ENCODE results near the gene ARHGDIG.
"Not testable (repeated sequence)": the region's sequence is repeated elsewhere in the genome, so short reads cannot be mapped to it uniquely, and the experiment has no call there.

Gene ARHGDIG

DNA sequence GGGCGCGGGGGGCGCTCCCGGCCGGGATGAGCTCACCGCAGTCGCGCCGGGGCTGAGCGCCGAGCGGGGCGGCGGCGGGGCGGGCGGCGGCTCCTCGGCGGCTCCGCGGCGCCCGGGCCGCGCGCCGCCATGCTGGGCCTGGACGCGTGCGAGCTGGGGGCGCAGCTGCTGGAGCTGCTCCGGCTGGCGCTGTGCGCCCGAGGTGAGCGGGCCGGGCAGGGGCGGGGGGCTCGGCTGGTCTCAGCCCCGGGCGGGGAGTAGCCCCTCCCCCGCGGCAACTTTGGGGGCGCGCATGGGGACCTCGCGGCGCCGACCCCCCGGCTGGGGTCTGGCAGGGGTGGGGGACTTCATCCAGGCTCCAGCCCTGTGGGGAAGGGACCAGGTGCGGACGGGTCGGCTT, at the start of gene ARHGDIG:
TSS of gene ARHGDIG (plus strand) at position 40 of the 400 bp plus-strand sequence. CDS start at position 130, 90 bp downstream.
- Mint-ChIP-seq H3K27ac (no peak within 1 kb of the TSS), H3K4me3 (no peak within 1 kb of the TSS), H3K27me3 (peaks cover 17% of the 10 kb centered on the region), H3K9me3 (no peaks in the 10 kb centered on the region), H3K36me3 (ENCODE audit: low read depth) (no peaks in the 10 kb centered on the region), H3K4me1 (ENCODE audit: low read depth) (peaks cover 7% of the 10 kb centered on the region)

DNA sequence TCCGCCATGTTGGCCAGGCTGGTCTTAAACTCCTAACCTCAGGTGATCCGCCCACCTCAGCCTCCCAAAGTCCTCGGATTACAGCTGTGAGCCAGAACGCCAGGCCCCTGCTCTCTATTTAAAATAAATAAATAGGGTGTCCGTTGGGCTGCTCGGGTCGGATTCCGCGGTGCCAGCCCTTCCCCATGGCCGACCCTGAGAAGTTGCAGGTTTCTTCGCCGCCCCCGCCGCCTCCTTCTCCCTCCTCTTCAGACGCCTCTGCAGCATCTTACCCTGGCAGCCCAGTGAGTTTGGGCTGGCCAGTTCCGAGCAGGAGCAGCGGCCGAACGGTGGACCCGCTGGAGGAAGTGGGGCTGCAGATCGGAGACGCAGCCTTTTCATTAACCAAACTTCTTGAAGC, 49.4 kb upstream of the ARHGDIG start:
- Mint-ChIP-seq H3K27me3 (no peaks in the 10 kb centered on the region), H3K4me1 (ENCODE audit: low read depth) (peaks cover 45% of the 10 kb centered on the region), H3K27ac (no peak overlapping the region), H3K36me3 (ENCODE audit: low read depth) (peaks cover 33% of the 10 kb centered on the region), H3K4me3 (no peak overlapping the region), H3K9me3 (no peaks in the 10 kb centered on the region)

DNA sequence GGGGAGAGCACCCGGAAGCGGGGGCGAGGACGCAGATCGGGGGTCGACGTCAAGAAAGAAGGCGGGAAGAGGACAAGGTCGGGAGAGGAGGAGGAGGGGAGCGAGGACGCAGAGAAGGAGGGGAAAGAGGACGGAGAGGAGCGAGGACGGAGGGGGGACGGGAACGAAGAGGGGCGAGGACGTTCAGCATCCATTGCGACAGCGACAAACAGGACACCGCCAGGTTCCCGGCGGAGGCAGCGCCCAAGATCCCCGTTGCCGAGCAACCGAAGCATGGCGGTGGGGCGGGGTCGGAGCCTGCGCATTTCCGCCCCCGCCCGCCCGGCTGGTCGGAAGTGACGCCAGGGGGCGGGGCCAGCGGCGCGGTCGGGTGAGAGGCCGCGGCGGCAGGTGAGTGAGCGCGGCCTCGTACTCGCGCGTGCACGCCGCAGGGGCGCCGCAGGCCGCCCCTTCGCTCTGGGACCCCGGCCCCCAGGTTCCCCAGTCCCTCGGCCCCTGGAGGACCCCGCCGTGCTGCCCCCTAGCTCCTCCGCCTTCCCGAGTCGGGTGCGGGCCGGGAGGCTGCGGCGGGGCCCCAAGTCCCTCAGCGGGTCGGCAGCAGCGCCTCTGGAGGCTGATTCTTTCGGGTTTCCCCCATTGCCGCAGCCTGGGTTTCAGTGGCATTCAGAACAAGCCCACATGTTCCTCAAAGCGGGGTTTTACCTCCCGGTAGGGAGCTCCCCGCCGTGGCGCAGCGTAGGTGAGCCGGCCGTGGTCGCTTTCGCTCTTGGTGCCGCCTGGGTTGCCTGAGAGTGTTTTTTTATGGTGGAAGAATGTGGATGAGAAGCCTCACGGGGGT, 45.7 kb upstream of the ARHGDIG start, which contains the start of gene FAM234A:
TSS of gene FAM234A (plus strand) at position 354 of the 838 bp plus-strand sequence. CDS start 19,593 bp downstream, outside the sequence.
- Mint-ChIP-seq H3K4me1 (ENCODE audit: low read depth) (peaks cover 29% of the 10 kb centered on the region), H3K4me3 (peak within 1 kb of the TSS; percentile 93), H3K27ac (peak within 1 kb of the TSS; percentile 100)

DNA sequence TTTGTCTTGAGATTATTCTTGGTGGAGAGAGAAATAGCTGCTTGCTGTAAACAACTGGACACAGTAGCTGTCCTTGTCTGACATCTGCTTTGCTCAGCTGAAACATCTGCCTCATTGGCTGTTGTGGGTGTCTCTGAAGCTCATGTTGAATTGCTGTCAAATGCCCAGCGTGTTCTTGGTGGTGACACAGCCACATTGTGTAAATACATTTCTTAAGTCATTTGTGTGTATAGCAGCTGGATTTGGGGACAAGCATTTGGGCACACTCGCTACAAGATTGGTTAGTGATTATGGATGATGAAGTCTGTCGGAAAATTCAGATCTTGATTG, 40.5 kb upstream of the ARHGDIG start:
- H3K27me3 Mint-ChIP-seq: no peaks in the 10 kb centered on the region
- no peaks in the 10 kb centered on the region for H3K9me3 Mint-ChIP-seq
- peaks cover 36% of the 10 kb centered on the region for H3K4me1 Mint-ChIP-seq (ENCODE audit: low read depth)
- H3K36me3 Mint-ChIP-seq (ENCODE audit: low read depth): peaks cover 12% of the 10 kb centered on the region
- H3K4me3 Mint-ChIP-seq: no peak overlapping the region
- peak overlapping the region; percentile 2 for H3K27ac Mint-ChIP-seq

More for the DNA sequence above, 45.7 kb upstream of the ARHGDIG start, which contains the start of gene FAM234A:
- no peaks in the 10 kb centered on the region for H3K27me3 Mint-ChIP-seq
- H3K9me3 Mint-ChIP-seq: no peaks in the 10 kb centered on the region
- H3K36me3 Mint-ChIP-seq (ENCODE audit: low read depth): peaks cover 12% of the 10 kb centered on the region

DNA sequence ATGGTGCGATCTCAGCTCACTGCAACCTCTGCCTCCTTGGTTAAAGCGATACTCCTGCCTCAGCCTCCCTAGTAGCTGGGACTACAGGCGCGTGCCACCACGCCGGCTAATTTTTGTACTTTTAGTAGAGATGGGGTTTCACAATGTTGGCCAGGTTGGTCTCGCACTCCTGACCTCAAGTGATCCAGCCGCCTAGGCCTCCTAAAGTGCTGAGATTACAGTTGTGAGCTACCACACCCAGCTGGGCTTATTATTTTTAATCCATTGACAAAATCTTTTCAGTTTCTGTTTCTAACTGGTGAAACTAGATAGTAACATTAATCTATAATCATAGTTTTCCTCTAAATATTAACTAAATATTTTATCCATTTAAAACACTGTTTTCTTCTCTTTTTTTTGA, 39.8 kb upstream of the ARHGDIG start:
- no peak overlapping the region for H3K27ac Mint-ChIP-seq
- H3K4me1 Mint-ChIP-seq (ENCODE audit: low read depth): peaks cover 29% of the 10 kb centered on the region
- peaks cover 9% of the 10 kb centered on the region for H3K36me3 Mint-ChIP-seq (ENCODE audit: low read depth)
- H3K27me3 Mint-ChIP-seq: no peaks in the 10 kb centered on the region
- H3K9me3 Mint-ChIP-seq: no peaks in the 10 kb centered on the region
- no peak overlapping the region for H3K4me3 Mint-ChIP-seq

GRCh38 chr16:242281-242680, 38.1 kb upstream of the ARHGDIG start:
- Mint-ChIP-seq H3K36me3 (ENCODE audit: low read depth) (peaks cover 5% of the 10 kb centered on the region), H3K9me3 (no peaks in the 10 kb centered on the region), H3K27ac (no peak overlapping the region), H3K4me3 (no peak overlapping the region), H3K27me3 (no peaks in the 10 kb centered on the region), H3K4me1 (ENCODE audit: low read depth) (peaks cover 24% of the 10 kb centered on the region)

DNA sequence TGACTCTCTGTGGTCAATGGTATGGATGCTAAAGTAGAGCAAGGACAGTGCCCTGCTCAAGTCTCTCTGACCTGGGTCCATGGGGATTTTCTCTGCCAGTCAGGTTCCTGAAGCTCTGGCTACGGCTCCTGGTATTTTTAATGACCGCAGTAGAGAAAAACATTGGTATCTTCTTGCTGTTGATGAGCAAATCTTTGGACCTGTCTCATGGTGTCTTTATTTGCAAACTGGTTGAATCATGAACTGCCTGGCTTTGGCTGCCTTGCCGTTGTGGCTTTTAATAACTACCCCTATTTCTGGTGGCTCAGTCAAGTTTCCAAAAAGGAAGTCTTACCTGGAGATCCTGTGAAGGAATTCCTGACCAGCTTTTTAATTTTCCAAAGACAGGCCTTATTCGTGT, 37.0 kb upstream of the ARHGDIG start:
- no peak overlapping the region for H3K27ac Mint-ChIP-seq
- no peak overlapping the region for H3K4me3 Mint-ChIP-seq
- H3K36me3 Mint-ChIP-seq (ENCODE audit: low read depth): peaks cover 4% of the 10 kb centered on the region
- no peaks in the 10 kb centered on the region for H3K27me3 Mint-ChIP-seq
- H3K9me3 Mint-ChIP-seq: no peaks in the 10 kb centered on the region
- peaks cover 24% of the 10 kb centered on the region for H3K4me1 Mint-ChIP-seq (ENCODE audit: low read depth)

GRCh38 chr16:245105-245504, 35.3 kb upstream of the ARHGDIG start:
- Mint-ChIP-seq H3K36me3 (ENCODE audit: low read depth) (peaks cover 4% of the 10 kb centered on the region), H3K4me1 (ENCODE audit: low read depth) (peaks cover 19% of the 10 kb centered on the region), H3K27ac (no peak overlapping the region), H3K27me3 (no peaks in the 10 kb centered on the region), H3K4me3 (no peak overlapping the region), H3K9me3 (no peaks in the 10 kb centered on the region)

DNA sequence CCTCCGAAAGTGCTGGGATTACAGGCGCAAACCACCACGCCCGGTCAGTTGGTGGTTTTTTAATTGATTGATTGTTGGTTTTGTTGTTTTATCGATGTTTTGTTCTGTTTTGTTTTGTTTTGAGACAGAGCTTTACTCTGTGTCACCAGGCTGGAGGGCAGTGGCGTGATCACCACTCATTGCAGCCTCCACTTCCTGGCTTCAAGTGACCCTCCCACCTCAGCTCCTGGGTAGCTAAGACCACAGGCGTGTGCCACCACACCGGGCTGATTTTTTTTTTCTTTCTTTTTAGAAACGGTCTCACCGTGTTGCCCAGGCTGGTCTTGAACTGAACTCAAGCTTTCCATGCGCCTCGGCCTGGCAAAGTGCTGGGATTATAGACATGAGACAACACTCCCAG, 33.4 kb upstream of the ARHGDIG start:
- H3K4me3 Mint-ChIP-seq: no peak overlapping the region
- no peak overlapping the region for H3K27ac Mint-ChIP-seq
- H3K36me3 Mint-ChIP-seq (ENCODE audit: low read depth): peaks cover 11% of the 10 kb centered on the region
- H3K9me3 Mint-ChIP-seq: no peaks in the 10 kb centered on the region
- no peaks in the 10 kb centered on the region for H3K27me3 Mint-ChIP-seq
- peaks cover 18% of the 10 kb centered on the region for H3K4me1 Mint-ChIP-seq (ENCODE audit: low read depth)

- no peaks in the 10 kb centered on the region for H3K27me3 Mint-ChIP-seq
- H3K36me3 Mint-ChIP-seq (ENCODE audit: low read depth): peaks cover 16% of the 10 kb centered on the region
- no peak overlapping the region for H3K27ac Mint-ChIP-seq
- peaks cover 37% of the 10 kb centered on the region for H3K4me1 Mint-ChIP-seq (ENCODE audit: low read depth)
- no peak overlapping the region for H3K4me3 Mint-ChIP-seq
- H3K9me3 Mint-ChIP-seq: no peaks in the 10 kb centered on the region
These were observed 31.0 kb upstream of the ARHGDIG start for GRCh38 chr16:249431-249830.

- Mint-ChIP-seq H3K4me3 (peak overlapping the region; percentile 76), H3K9me3 (no peaks in the 10 kb centered on the region), H3K27me3 (no peaks in the 10 kb centered on the region), H3K4me1 (ENCODE audit: low read depth) (peaks cover 40% of the 10 kb centered on the region), H3K27ac (peak overlapping the region; percentile 89), H3K36me3 (ENCODE audit: low read depth) (peaks cover 26% of the 10 kb centered on the region)
These were observed 27.7 kb upstream of the ARHGDIG start for GRCh38 chr16:252366-253337.

- Mint-ChIP-seq H3K9me3 (no peaks in the 10 kb centered on the region), H3K4me3 (no peak overlapping the region), H3K27me3 (no peaks in the 10 kb centered on the region), H3K27ac (peak overlapping the region; percentile 61), H3K4me1 (ENCODE audit: low read depth) (peaks cover 35% of the 10 kb centered on the region), H3K36me3 (ENCODE audit: low read depth) (peaks cover 26% of the 10 kb centered on the region)
These were observed 26.6 kb upstream of the ARHGDIG start for GRCh38 chr16:253833-254232.

GRCh38 chr16:254461-254860, 25.9 kb upstream of the ARHGDIG start:
- H3K4me3 Mint-ChIP-seq: no peak overlapping the region
- H3K4me1 Mint-ChIP-seq (ENCODE audit: low read depth): peaks cover 41% of the 10 kb centered on the region
- H3K27ac Mint-ChIP-seq: no peak overlapping the region
- no peaks in the 10 kb centered on the region for H3K9me3 Mint-ChIP-seq
- no peaks in the 10 kb centered on the region for H3K27me3 Mint-ChIP-seq
- peaks cover 30% of the 10 kb centered on the region for H3K36me3 Mint-ChIP-seq (ENCODE audit: low read depth)

DNA sequence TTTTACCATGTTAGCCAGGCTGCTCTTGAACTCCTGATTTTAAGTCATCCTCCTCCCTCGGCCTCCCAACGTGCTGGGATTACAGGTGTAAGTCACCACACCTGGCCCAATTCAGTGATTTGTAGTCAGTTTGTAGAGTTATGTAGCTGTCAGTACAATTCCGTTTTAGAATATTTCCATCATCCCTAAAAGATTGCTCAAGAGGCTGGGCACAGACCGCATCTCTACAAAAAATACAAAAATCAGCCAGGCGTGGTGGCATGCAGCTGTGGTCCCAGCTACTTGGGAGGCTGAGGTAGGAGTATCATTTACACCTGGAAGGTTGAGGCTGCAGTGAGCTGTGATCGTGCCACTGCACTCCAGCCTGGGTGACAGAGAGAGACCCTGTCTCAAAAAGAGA, 25.2 kb upstream of the ARHGDIG start:
- Mint-ChIP-seq H3K36me3 (ENCODE audit: low read depth) (peaks cover 29% of the 10 kb centered on the region), H3K27ac (no peak overlapping the region)

GRCh38 chr16:258091-258490, 22.3 kb upstream of the ARHGDIG start:
- Mint-ChIP-seq H3K36me3 (ENCODE audit: low read depth) (peaks cover 30% of the 10 kb centered on the region), H3K4me1 (ENCODE audit: low read depth) (peaks cover 18% of the 10 kb centered on the region)

More for the DNA sequence above, 25.2 kb upstream of the ARHGDIG start:
- peaks cover 38% of the 10 kb centered on the region for H3K4me1 Mint-ChIP-seq (ENCODE audit: low read depth)
- H3K4me3 Mint-ChIP-seq: no peak overlapping the region
- H3K9me3 Mint-ChIP-seq: no peaks in the 10 kb centered on the region
- H3K27me3 Mint-ChIP-seq: no peaks in the 10 kb centered on the region

More at GRCh38 chr16:258091-258490, 22.3 kb upstream of the ARHGDIG start:
- not testable (repeated sequence) for H3K4me3 Mint-ChIP-seq, H3K27ac Mint-ChIP-seq, H3K9me3 Mint-ChIP-seq, H3K27me3 Mint-ChIP-seq
